Stimulated activated CD4-positive, alpha-beta T cell treated with anti-CD3 and anti-CD28 coated beads, Interleukin-4, amount 100 ng/mL, for 24 hours (primary cell): ENCODE measurements around the gene MEF2C.
A peak's percentile ranks its signal among the peaks of the same experiment; 100 is the strongest.
"Not testable (repeated sequence)": the region's sequence is repeated elsewhere in the genome, so short reads cannot be mapped to it uniquely, and the experiment has no call there.

Experiments
- DNase-seq: peaks from one replicate; pipeline ENCODE4 v3.0.0-alpha.2; 2020

Gene MEF2C

DNA sequence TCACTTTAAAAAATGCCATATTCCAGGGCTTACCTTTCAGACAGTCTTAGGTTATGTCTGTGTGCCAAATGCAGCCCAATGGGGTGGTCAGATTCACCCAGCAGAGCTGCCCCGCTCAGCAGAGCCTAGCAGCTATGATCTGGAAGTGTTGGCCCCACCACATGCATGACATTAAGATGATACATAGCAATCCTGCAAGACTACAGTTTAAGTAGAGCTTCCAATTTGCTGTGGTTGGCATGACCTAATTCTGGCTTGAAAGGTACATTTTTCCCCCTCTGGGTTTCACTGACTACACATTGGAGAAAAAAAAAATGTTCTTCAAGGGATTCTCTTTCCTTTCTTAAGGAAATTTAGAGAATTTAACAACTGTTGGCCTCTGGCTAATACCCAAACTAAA, 22.5 kb downstream of the MEF2C start:
- no peak for DNase-seq

DNA sequence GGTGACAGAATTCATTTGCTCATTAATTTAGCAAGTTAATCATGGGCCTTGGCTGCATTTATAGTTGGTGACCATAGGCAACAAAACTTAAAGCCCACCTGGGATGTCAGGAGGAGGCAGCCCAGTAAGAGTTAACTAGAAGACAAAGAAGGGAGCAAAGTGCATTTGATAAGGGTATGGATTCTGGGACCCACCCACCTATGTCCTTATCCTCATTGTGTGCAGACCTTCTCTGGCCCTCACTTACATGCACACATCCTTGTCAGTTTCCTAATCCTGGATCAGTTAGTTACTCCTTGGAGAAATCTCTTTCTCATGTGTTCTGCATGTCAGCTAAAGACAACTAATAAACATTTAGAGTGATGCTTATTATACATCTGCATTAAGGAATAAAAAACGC, 24.6 kb downstream of the MEF2C start:
- no peak for DNase-seq

DNA sequence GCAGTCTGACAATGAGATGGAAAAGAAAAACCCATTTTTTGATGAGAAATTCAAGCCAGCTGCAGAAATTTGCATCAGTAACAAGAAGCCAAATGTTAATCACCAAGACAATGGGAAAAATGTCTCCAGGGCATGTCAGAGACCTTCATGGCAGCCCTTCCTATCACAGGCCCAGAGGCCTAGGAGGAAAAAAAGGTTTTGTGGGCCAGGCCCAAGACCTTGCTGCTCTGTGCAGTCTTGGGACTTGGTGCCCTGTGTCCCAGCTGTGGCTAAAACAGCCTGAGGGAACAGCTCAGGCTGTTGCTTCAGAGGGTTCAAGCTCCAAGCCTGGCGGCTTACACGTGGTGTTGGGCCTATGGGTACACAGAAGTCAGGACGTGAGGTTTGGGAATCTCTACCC, 26.6 kb downstream of the MEF2C start:
- DNase-seq: not testable (repeated sequence)

DNA sequence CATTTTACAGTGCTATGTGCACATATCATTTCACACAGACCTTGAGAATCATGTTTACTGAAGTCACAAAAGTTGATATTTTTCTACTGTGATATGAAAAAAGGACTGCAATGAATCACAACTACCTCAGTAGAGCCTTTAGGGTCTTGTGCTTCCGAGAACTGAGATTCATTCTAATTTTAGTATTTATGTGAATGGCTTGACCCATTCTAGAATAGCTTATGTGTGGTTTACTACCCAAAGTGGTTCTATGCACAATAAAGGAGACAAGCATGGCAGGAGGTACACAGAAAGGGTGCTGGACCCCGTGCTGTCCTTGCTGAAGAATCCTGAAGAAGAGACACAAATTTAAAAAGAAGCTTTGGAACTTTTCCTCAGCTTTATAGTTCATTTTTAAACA, 28.2 kb downstream of the MEF2C start:
- DNase-seq: no peak

DNA sequence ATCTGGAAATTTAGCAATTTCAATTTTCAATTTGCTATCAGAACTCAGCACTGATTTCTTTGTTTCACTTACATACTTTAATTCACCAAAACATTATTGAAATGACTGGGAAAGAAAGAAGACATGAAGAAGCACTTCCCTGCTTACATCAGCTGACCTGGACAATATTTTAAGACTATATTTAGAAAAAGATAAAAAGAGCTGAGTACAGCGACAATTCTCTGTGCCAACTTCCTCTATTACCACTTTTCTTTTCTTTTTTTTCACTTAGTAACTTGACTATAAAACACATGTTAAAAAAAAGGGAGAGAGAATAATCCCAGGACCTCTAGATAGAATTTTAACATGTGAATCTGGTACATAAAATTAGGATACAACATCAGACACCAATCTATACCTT, 35.6 kb downstream of the MEF2C start:
- DNase-seq: no peak

DNA sequence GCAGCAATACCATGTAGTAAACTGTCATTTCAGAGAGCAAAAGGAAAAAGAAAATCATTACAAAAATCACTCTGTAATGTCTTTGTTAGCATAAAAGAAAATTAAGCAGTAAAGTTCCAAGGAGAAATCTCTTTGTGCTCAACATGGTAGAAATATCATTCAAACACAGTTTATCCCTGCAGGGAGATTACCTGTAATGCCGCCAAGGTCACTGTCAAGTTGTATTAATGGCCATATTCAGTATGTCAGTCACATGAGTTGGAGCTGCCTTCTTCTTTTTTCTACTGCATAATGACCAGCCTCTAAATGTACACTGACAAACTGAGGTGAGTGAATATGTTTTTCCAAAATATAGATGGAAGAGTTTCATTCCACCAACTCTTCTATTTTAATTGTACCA, 36.5 kb downstream of the MEF2C start:
- no peak for DNase-seq

DNA sequence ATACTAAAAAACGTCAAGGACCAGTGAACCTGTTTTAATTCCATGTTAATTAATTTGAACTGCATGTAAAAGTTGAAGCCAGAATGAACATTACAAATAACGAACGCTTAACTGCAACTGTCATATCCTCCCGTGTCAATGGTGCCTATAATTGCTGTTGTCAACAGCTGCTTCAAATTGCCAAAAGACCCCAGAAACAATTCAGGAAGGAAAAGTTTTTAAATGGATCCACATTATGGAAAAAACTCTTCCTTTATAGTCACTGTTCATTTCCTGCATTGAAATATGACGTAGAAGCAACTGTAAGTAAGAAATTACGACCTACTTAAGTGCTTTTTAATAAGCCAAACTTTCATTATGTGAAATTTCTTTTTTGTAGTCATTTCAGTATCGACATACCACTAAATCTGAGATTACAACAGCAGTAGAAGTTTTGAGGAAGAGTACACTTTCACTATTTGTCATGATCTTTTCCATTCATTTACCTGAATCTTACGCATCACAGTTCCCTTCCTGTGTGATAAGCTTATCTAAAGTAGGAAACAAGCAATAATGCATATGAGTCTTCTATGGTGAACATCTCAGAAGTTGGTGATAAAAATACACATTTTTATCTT, 37.8 kb downstream of the MEF2C start:
- DNase-seq: no peak

DNA sequence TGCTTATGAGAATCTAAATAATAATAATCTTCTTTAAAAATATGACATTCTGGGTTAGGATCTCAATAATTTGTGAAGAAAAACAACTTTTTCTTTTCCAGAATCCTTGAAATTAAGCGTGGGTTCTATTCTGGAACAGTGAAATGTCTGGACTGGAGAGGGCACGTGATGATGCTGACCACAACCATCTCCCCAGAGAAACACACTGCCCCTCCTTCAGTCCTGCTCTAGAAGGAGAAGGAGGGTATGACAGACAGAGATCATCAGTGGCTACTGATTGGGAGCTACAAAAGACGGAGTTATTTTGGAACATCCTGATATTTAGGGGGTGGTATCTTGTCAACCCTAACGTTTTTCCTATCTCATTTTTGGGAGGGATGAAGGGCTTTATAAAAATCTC, 40.2 kb downstream of the MEF2C start:
- no peak for DNase-seq

DNA sequence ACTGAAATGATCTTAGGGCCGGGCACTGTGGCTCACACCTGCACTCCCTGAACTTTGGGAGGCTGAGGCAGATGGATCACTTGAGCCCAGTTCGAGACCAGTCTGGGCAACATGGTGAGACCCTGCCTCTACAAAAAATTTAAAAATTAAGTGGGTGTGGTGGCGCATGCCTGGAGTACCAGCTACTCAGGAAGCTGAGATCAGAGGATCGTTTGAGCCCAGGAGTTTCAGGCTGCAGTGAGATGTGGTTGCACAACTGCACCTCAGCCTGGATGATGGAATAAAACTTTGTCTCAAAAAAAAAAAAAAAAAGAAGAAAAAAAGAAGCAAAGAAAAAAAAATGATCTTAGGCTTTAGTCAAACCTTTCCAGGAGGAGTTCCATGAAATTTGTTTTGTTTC, 41.8 kb downstream of the MEF2C start:
- DNase-seq: no peak

DNA sequence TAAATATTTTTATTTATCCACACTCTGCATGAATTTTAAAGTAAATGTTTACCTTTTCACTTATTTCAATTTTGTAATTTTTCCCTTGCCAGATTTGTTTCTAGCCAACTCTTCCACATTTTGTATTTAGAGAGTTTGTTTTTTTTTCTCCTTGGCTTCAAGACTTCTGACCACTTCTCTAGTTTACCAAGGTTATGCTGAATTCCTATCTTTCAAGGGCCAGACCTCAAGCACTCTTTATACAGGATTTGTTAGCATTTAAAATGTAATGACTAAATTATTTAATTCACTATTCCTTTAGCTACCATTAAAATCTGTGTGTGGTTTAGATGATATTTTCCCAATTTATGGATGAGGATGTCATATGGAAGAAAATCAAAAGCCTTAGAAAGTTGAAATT, 42.5 kb downstream of the MEF2C start:
- DNase-seq: no peak

DNA sequence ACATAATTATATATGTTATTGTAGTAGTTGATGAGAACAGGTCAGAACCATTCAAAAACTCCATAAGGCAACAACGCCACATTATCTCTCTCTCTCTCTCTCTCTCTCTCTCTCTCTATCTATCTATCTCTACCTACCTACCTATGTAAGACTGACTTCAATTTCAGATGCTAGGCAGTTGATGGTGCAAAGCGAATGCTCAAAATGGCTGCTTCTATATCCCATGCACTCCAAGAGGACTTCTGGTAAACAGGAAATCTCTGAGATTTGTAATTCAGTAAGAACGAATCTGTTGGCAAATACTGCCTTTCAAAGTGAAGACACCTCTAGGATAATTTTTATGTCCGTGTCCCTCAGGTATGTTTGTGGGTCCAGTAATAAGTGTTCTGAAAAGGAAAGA, 43.7 kb downstream of the MEF2C start:
- no peak for DNase-seq

DNA sequence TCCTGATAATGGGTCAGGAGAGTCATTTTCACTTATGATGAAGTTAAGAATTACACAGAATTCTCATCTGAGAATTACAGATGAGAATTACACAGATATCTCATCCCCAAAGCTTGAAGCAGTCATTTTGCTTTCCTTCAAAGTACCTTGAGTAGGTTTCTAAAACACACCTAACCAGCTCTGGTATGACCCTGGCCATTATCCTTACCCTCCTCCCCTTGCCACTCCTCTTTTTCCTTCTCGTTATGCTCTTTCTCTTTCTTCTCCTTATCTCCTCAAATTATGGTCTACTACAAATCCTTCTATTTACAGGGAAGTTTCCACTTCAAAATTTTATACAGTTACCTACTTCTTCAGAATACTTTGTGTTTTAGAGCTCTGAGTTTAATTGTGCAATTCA, 44.5 kb downstream of the MEF2C start:
- DNase-seq: no peak

DNA sequence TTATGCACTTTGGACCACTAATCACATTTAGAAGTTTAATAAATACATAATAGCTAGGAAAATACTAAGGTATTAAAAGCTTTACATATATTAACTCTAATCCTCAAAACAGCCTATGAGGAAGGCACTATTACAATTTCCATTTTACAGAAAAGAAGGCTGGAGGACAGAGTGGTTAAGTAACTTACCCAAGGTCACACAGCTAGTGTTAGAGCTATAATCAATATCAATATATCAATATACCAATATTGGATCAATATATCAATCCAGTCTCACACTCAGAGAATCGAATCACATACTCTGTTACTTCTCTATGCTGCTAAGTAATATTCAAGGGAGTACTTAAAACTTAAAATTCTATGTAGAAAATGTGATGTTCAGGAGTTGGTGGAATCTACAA, 45.2 kb downstream of the MEF2C start:
- no peak for DNase-seq

DNA sequence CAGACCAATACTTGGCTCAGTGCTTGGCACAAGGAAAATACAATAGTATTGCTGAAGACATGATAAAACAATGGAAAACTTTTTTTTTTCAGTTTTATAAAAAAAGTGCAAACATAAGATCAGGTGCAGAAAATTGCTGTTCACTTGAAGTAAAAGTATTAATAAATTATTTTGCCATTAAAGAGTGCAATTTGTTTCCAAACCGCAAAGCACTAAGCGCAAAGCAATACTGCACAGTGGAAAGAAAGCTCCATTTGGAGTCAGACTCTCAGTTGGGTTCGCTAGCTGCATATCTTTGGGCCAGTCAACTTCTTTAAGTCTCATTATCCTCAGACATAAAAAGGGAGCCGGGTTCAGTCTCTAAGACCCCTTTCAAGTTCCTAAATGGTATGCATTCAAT, 45.8 kb downstream of the MEF2C start:
- DNase-seq: no peak

DNA sequence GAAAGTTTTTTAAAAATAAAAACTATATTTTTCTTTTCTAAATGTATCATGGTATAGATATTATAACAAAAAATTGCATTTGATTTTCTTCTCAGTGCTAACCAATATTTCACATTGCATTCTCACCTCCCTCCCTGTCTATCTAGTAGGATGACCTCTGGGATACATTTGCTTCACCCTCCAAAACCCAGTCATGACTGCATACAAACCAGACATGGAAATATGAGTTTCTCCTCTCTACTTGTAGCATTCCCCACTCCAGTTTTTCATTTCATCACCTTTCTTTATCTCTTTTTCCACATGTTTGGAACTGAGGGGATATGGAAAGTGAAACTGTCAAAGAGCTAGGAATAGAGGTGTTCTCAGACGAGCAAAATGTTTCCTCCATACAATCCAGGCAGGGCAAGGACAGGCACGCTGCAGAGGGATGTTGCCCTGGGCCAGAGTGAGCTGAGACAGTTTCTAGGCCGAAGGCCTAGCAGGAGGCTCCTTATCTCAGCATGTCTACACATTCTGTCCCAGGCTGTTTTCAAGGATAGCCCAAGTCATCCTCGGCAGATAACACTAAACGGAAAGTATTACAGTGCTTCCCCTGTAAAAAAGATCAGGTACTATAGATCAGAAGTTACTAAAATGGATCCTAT, 46.7 kb downstream of the MEF2C start:
- DNase-seq: no peak

DNA sequence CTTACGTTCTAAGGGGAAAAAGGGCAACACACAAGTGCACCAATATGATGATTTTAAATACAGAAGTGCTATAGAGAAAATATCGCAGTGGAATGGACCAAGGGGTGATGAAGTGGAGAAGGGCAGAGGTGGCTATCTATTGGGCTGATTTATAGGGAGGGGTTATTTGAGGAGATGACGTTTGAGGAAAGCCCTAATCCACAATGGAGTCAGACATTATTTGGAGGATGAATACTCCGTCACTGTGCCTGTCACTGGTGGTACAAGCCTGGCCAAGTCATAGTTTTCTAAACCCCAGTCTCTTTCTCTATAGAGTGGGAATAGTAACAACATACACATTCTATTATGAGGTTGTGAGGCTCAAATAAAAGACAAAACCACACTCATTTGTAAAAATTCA, 48.5 kb downstream of the MEF2C start:
- DNase-seq: no peak

DNA sequence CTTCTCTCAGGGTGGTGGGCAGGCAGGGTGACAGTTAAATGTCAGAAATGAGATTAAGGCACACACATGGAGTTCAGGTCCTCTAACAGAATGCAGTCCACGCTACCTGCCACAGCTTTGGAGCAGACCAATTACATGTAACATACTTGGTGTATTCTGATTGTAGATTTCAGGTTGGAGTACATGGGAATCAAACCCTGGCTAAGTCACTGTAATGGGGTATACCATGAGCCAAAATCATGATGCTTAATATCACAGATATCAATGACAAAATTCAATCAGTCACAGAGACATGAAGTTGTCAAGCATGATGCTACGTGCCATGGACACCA, 48.9 kb downstream of the MEF2C start:
- DNase-seq: no peak

DNA sequence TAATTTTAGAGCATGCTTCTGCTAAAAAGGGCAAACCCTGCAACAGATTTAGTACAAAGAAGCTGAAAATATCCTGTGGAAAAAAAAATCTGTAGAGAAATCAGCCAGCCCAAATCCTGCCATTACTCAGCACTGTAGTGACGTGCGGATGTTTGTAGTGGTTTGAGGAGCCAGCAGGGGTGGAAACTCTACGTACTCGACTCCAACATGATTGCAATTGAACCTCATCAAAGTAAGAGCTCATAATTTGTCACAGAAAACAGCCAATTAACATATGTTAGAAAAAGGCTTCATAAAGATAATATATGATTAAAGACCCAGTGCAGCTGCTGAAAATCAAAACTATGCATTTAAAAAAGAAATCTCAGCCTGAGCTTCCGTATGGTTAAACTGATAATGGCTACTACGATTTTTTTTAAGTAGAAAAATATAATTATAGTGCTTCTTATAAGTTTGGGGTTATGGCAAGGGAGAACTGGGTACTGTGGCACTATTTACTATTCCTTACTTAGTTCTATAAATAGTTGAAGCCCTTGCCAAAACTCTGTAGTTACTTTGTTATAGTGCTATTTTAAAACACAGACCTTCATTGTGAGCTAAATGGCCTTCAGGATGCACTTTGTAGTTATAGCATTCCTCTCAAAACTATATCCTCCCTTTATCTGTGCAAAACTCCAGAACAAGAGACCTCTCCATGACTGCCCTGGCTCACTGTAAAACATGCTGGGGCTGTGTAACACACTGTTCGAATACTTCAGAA, 49.4 kb downstream of the MEF2C start:
- peak; percentile 47 for DNase-seq

DNA sequence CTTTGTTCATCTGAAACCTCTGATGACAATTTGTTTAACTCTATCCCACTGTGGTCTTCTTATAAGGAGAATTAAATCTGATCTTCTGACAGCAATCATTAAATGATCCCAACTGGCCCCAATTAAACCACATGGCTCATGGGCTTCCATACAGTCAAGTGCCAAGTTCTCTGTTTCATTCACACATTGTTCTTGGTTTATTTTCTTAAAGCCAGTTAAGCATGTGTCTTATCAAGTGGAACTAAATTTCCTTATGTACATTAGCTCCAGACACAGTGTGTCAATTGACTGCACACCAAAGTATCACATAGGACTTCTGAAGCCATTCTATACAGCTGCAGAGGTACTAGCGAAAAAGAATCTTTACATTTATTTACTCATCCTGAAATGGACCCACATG, 51.2 kb downstream of the MEF2C start:
- DNase-seq: no peak

DNA sequence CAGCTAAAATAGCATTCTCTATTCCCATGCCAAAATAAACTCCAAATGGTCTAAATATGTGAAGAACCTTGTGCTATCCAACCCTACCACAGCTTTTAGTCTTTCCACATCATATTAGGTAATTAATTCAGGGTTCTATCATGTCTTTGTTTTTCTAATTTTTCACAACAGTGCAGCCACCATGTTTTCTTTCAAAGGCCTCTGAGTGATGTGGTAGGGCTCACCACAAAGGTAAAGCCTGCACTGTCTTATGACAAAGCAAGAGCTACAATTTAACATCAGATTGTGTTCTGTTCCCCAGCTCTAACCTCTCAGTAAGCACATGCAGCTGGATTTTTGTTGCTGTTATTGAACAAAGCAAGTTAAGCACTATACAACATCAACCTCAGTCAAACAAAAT, 52.4 kb downstream of the MEF2C start:
- DNase-seq: no peak

DNA sequence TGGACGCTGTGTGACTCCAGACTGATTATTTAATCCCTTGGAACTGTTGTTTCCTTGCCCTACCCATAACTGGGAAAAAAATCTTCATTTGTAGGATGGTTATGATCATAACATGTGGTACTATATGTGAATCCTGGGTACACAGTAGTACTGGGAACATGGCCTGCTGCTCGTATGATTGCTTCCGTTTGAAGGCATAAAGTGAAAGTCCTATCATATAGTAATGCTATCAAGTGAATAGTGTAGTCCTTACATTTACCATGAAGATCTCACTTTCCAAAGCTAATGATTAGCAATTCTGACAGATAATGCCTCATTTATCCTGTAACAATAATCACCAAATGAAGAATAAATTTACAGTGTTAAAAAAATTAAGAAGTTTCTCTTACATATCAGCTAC, 53.2 kb downstream of the MEF2C start:
- DNase-seq: no peak

DNA sequence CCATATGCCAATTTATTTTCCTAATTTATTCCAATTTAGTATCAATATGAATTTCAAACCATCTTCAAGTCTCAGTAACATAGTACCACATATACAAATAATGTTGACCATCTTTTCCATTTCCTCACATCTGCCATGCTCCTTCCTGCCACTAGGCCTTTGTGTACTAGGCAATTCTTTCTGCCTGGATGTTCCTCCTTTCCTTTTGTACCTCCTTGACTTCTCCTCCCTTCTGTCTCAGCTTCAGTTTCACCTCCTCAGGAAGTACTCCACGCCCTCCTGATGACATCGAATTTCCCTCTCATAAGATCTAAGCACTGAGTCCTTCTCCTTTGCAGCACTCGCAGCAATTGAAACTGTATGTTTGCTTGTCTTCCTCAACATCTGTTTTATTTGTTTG, 53.9 kb downstream of the MEF2C start:
- DNase-seq: no peak

DNA sequence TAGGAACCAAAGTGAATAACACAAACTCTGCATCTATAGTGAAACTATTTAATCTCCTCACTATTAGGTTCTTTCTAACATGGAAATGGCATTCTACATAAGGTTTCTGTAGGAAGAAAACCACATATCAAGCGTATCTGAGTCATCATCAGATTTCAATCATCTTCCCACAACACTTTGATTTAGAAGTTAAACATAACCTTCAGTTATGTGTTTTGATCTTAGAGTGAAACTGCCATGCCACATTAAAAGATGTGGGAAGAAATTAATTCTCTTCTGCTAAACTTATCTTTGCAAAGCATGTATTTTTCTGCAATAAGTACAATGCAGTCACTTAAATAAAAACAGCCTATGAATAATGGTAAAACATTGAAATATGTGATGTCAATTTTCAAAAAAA, 55.0 kb downstream of the MEF2C start:
- DNase-seq: no peak

DNA sequence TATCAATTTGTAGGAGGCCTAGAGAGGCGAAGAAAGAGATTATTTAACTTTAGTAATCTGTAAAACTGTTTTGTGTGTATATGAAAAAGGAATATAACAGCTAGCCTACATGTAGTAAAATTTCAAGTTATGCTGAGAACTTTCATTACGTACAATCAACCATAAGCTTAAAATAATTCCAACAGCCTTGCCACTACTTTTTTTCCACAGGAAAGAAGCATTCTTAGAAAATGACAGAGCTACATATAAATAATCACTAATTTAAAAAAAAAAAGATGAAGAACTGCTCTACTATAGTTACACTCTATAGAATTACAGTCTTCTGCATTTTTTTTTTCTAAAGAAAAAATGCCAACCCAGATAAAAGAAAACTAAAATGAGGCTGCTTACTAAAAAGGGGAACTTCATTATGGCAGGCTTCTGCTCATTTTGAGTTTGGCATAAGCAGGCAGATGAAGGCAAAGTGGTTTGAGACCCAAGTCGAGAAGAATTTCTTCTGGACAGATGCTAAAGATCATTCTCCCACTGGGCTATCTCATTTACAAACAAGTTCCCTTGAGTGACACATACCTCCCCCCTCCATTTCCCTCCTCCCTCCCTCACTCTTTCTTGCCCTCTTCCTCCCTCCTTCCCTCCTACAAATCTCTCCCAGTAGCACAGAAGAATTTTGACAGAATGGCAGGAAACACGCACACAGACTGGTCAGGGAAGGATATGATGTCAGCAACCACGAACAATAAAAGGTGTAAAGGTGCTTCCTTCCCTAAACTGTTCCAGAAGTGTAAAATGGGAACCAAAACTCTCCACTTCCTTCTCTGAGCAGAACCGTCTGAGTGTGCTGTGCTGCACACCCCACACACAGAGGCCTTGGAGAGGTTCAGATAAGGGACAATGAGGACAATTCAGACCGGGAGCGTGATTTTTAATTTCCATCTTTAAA, 56.1 kb downstream of the MEF2C start:
- DNase-seq: no peak
